Trophoblast cell (in vitro differentiated cells and primary cell): ENCODE data around the gene CDK13.
A peak's percentile ranks its signal among the peaks of the same experiment; 100 is the strongest.

ENCODE experiments used
- DNase-seq, 2 donors: peaks; one replicate each; pipeline ENCODE4 v3.0.0-alpha.2; 2016
- H2AFZ ChIP-seq: 2 replicates; pipeline ENCODE4 v1.6.1; 2013; ENCODE audit warnings: low read length, moderate library complexity, mild to moderate bottlenecking; ENCODE audit not compliant: insufficient read depth, poor library complexity
- H2AK5ac ChIP-seq: 2 replicates; pipeline ENCODE4 v1.6.1; 2013; ENCODE audit warnings: mild to moderate bottlenecking, low read length
- H2BK120ac ChIP-seq: 2 replicates; pipeline ENCODE4 v1.6.1; 2013; ENCODE audit warnings: low read length, mild to moderate bottlenecking, moderate library complexity; ENCODE audit not compliant: insufficient read depth, poor library complexity
- H2BK12ac ChIP-seq: 2 replicates; pipeline ENCODE4 v1.6.1; 2013; ENCODE audit warnings: mild to moderate bottlenecking, low read length, moderate library complexity
- H2BK5ac ChIP-seq: 2 replicates; pipeline ENCODE4 v1.6.1; 2013; ENCODE audit warnings: low read length, low read depth, moderate library complexity, mild to moderate bottlenecking; ENCODE audit not compliant: poor library complexity
- H3K14ac ChIP-seq: 2 replicates; pipeline ENCODE4 v1.6.1; 2013; ENCODE audit warnings: mild to moderate bottlenecking, low read length
- H3K18ac ChIP-seq: 2 replicates; pipeline ENCODE4 v1.6.1; 2013; ENCODE audit warnings: mild to moderate bottlenecking, low read length
- H3K23ac ChIP-seq: 2 replicates; pipeline ENCODE4 v1.6.1; 2013; ENCODE audit warnings: low read length
- H3K27ac ChIP-seq: 2 replicates; pipeline ENCODE4 v1.5.1; 2013; ENCODE audit warnings: low read depth, mild to moderate bottlenecking, inconsistent platforms, low read length, moderate library complexity
- H3K27me3 ChIP-seq: 2 replicates; pipeline ENCODE4 v1.6.1; 2013; ENCODE audit warnings: inconsistent platforms, mild to moderate bottlenecking, low read length, moderate library complexity; ENCODE audit not compliant: insufficient read depth
- H3K36me3 ChIP-seq, 2 experiments: 1 replicate in 1 of 2; 2 replicates in 1 of 2; pipeline ENCODE4 v1.6.1; 2013; ENCODE audit warnings: low read length in 2 of 2, mild to moderate bottlenecking in 2 of 2, moderate library complexity in 1 of 2; ENCODE audit not compliant: insufficient read depth in 2 of 2, control insufficient read depth in 1 of 2
- H3K4ac ChIP-seq: 2 replicates; pipeline ENCODE4 v1.6.1; 2013; ENCODE audit warnings: low read depth, mild to moderate bottlenecking, low read length, moderate library complexity
- H3K4me1 ChIP-seq, 2 experiments: 1 replicate in 1 of 2; 2 replicates in 1 of 2; pipeline ENCODE4 v1.6.1; 2013; ENCODE audit warnings: low read length in 2 of 2, mild to moderate bottlenecking in 2 of 2, moderate library complexity in 1 of 2; ENCODE audit not compliant: insufficient read depth in 2 of 2, control insufficient read depth in 1 of 2
- H3K4me2 ChIP-seq: 2 replicates; pipeline ENCODE4 v1.6.1; 2013; ENCODE audit warnings: inconsistent platforms, mild to moderate bottlenecking, low read length, moderate library complexity
- H3K4me3 ChIP-seq: 2 replicates; pipeline ENCODE4 v1.5.1; 2013; ENCODE audit warnings: mild to moderate bottlenecking, low read depth, low read length, inconsistent platforms
- H3K79me1 ChIP-seq: one replicate; pipeline ENCODE4 v1.6.1; 2013; ENCODE audit warnings: low read length
- H3K79me2 ChIP-seq: 2 replicates; pipeline ENCODE4 v1.6.1; 2013; ENCODE audit warnings: low read length, mild to moderate bottlenecking; ENCODE audit not compliant: control insufficient read depth, insufficient read depth, poor library complexity
- H3K9ac ChIP-seq: 2 replicates; pipeline ENCODE4 v1.6.1; 2013; ENCODE audit warnings: mild to moderate bottlenecking, low read length
- H3K9me3 ChIP-seq: 2 replicates; pipeline ENCODE4 v1.6.1; 2013; ENCODE audit warnings: low read depth, mild to moderate bottlenecking, control low read depth, inconsistent platforms, low read length; ENCODE audit not compliant: insufficient read depth
- H4K12ac ChIP-seq: 2 replicates; pipeline ENCODE4 v1.6.1; 2013; ENCODE audit warnings: low read depth, mild to moderate bottlenecking, low read length, moderate library complexity
- H4K8ac ChIP-seq: 2 replicates; pipeline ENCODE4 v1.6.1; 2013; ENCODE audit warnings: low read depth, mild to moderate bottlenecking, low read length, moderate library complexity
- H4K91ac ChIP-seq: one replicate; pipeline ENCODE4 v1.6.1; 2013; ENCODE audit warnings: low read depth, mild to moderate bottlenecking, low read length, moderate library complexity
- WGBS: extraction: QIAGEN DNeasy Blood & Tissue Kit; methylation state at CpG from one replicate; pipeline ENCODE4 v1.1.7; 2013; ENCODE audit warnings: missing lambda C conversion rate; ENCODE audit not compliant: insufficient read length, insufficient coverage; ENCODE audit errors: extremely low coverage; 5-methylcytosine and 5-hydroxymethylcytosine counted together

CDK13 gene

GRCh38 chr7:40009301-40009700 is 59.2 kb downstream of the CDK13 start:
- Histone ChIP-seq H3K18ac (no peak overlapping the region), H4K91ac (no peak overlapping the region), H2BK12ac (no peak overlapping the region), H3K4ac (no peak overlapping the region), H3K4me1 (no peaks in the 10 kb centered on the region), H3K23ac (no peak overlapping the region), H3K9ac (no peak overlapping the region), H3K14ac (no peak overlapping the region), H2BK120ac (no peak overlapping the region), H3K27ac (no peak overlapping the region), H4K8ac (no peak overlapping the region), H2AFZ (no peak overlapping the region), H3K27me3 (no peaks in the 10 kb centered on the region), H3K4me3 (no peak overlapping the region), H4K12ac (no peak overlapping the region), H3K79me1 (no peaks in the 10 kb centered on the region), H3K79me2 (no peaks in the 10 kb centered on the region), H3K4me2 (no peak overlapping the region), H2BK5ac (no peak overlapping the region), H3K9me3 (no peaks in the 10 kb centered on the region), H2AK5ac (no peak overlapping the region), H3K36me3 (peaks cover 5% of the 10 kb centered on the region in 2 experiments)
- DNase-seq = no peak
- no CpG with 5 or more reads among the region's 1 CpG for WGBS

GRCh38 chr7:40014376-40014775 is 64.3 kb downstream of the CDK13 start:
- peak in 1 of 2 donors; percentile 28 for DNase-seq
- H4K12ac ChIP-seq = no peak overlapping the region
- H2BK5ac ChIP-seq = no peak overlapping the region
- no peak overlapping the region for H2AFZ ChIP-seq
- no CpG with 5 or more reads among the region's 4 CpGs for WGBS
- H3K79me2 ChIP-seq = no peaks in the 10 kb centered on the region
- no peak overlapping the region for H3K23ac ChIP-seq
- H4K91ac ChIP-seq = no peak overlapping the region
- no peak overlapping the region for H3K4me2 ChIP-seq
- no peak overlapping the region for H2AK5ac ChIP-seq
- H3K18ac ChIP-seq = no peak overlapping the region
- no peak overlapping the region for H3K4ac ChIP-seq
- no peaks in the 10 kb centered on the region for H3K79me1 ChIP-seq
- H4K8ac ChIP-seq = no peak overlapping the region
- no peak overlapping the region for H2BK120ac ChIP-seq
- H3K4me3 ChIP-seq = no peak overlapping the region
- no peaks in the 10 kb centered on the region for H3K27me3 ChIP-seq
- no peaks in the 10 kb centered on the region for H3K4me1 ChIP-seq
- no peaks in the 10 kb centered on the region for H3K9me3 ChIP-seq
- no peak overlapping the region for H3K14ac ChIP-seq
- H2BK12ac ChIP-seq = no peak overlapping the region
- no peak overlapping the region for H3K27ac ChIP-seq
- H3K9ac ChIP-seq = no peak overlapping the region
- peaks cover 3 to 7% of the 10 kb centered on the region in 2 experiments for H3K36me3 ChIP-seq

- Histone ChIP-seq H3K18ac (no peak overlapping the region), H3K79me1 (no peaks in the 10 kb centered on the region), H3K4me2 (no peak overlapping the region), H3K14ac (no peak overlapping the region), H3K4ac (no peak overlapping the region), H2AK5ac (no peak overlapping the region), H3K27me3 (no peaks in the 10 kb centered on the region), H3K79me2 (no peaks in the 10 kb centered on the region), H4K12ac (no peak overlapping the region), H3K4me1 (no peaks in the 10 kb centered on the region), H2AFZ (no peak overlapping the region), H3K4me3 (no peak overlapping the region), H3K27ac (no peak overlapping the region), H3K9me3 (no peaks in the 10 kb centered on the region), H3K9ac (no peak overlapping the region), H2BK5ac (no peak overlapping the region), H2BK120ac (no peak overlapping the region), H3K23ac (no peak overlapping the region), H4K8ac (no peak overlapping the region), H3K36me3 (peaks cover 2 to 7% of the 10 kb centered on the region in 2 experiments), H4K91ac (no peak overlapping the region), H2BK12ac (no peak overlapping the region)
- DNase-seq = no peak
- WGBS = no CpG with 5 or more reads among the region's 4 CpGs
Measured at GRCh38 chr7:40015790-40016296, 65.8 kb downstream of the CDK13 start.

- H3K4ac ChIP-seq = no peak overlapping the region
- H3K4me1 ChIP-seq = no peaks in the 10 kb centered on the region
- H3K79me1 ChIP-seq = no peaks in the 10 kb centered on the region
- no peak overlapping the region for H3K4me2 ChIP-seq
- no peak overlapping the region for H3K14ac ChIP-seq
- H4K12ac ChIP-seq = no peak overlapping the region
- H2BK120ac ChIP-seq = no peak overlapping the region
- no peak overlapping the region for H2AFZ ChIP-seq
- H3K36me3 ChIP-seq = peaks cover 0 to 4% of the 10 kb centered on the region in 2 experiments
- no peaks in the 10 kb centered on the region for H3K27me3 ChIP-seq
- H3K79me2 ChIP-seq = no peaks in the 10 kb centered on the region
- DNase-seq = no peak
- H4K8ac ChIP-seq = no peak overlapping the region
- no peak overlapping the region for H2BK5ac ChIP-seq
- no peak overlapping the region for H3K23ac ChIP-seq
- no peak overlapping the region for H3K27ac ChIP-seq
- H3K9me3 ChIP-seq = no peaks in the 10 kb centered on the region
- WGBS = no CpG with 5 or more reads among the region's 4 CpGs
- no peak overlapping the region for H3K18ac ChIP-seq
- no peak overlapping the region for H2AK5ac ChIP-seq
- H3K9ac ChIP-seq = no peak overlapping the region
- no peak overlapping the region for H3K4me3 ChIP-seq
- no peak overlapping the region for H2BK12ac ChIP-seq
- H4K91ac ChIP-seq = no peak overlapping the region
Measured at GRCh38 chr7:40019558-40019957, 69.5 kb downstream of the CDK13 start.
